Measurements from ENCODE around the gene GLE1.

DNA sequence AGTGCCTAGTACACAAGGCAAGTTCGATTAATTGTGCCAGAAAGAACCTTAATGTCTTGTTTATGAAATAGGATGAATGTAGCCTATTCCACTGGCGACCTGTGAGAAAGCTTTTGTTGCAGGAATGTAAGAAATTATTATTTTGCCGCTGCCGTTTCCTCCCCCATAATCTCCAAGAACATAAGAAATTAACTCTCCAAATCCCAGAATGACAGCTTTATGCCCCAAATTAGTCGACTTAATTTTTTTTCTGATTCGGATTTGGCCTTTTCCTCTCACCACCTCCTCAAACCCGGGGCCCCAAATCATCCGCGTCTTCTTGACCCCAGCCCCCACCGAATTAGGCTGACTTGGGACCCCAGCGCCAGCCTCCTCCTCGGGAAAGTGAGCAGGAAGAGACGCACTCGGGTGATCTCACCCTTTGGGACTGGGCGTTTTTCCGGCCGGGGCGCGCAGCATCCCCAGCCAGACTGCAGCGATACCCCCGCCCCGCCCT, 47.2 kb downstream of the GLE1 start:
- TF ChIP-seq, protein P1, sequence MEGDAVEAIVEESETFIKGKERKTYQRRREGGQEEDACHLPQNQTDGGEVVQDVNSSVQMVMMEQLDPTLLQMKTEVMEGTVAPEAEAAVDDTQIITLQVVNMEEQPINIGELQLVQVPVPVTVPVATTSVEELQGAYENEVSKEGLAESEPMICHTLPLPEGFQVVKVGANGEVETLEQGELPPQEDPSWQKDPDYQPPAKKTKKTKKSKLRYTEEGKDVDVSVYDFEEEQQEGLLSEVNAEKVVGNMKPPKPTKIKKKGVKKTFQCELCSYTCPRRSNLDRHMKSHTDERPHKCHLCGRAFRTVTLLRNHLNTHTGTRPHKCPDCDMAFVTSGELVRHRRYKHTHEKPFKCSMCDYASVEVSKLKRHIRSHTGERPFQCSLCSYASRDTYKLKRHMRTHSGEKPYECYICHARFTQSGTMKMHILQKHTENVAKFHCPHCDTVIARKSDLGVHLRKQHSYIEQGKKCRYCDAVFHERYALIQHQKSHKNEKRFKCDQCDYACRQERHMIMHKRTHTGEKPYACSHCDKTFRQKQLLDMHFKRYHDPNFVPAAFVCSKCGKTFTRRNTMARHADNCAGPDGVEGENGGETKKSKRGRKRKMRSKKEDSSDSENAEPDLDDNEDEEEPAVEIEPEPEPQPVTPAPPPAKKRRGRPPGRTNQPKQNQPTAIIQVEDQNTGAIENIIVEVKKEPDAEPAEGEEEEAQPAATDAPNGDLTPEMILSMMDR (conservative IDR thresholded peaks at IDR 0.05; ENCODE audit: low read depth, low read length), result no peak
- TF ChIP-seq EZH2 (IDR thresholded peaks at IDR 0.05; ENCODE audit: low read length, unreplicated experiment) (no peak), EZH2phosphoT487 (IDR thresholded peaks at IDR 0.05; ENCODE audit: borderline replicate concordance, low read length) (no peak)
